Islet of Langerhans (tissue), 1 donor: ENCODE results near the gene MTMR12.

Source experiments
- FAIRE-seq: peaks from one replicate; lab custom pipeline; 2011; peaks lifted over from hg19 to GRCh38; lab: Jason Lieb, UNC

MTMR12 gene

DNA sequence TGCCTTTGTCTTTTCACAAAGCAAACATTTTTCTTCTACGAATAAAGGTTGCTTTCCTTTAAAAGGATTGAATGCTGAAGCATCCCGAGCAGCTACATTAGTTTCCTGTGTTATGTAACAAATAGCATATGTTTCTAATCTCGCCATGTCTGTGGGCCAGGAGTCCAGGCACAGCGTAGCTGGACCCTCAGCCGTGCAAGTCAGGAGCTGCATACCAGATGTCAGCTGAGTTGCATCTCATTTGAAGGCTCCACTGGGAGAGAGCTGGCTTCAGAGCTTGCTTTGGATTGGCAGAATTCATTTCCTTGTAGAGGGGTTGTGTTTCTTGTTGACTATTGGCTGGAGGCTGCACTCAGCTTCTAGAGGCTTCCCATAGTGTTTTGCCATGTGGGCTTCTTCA, 122.6 kb downstream of the MTMR12 start:
- FAIRE-seq: no peak

DNA sequence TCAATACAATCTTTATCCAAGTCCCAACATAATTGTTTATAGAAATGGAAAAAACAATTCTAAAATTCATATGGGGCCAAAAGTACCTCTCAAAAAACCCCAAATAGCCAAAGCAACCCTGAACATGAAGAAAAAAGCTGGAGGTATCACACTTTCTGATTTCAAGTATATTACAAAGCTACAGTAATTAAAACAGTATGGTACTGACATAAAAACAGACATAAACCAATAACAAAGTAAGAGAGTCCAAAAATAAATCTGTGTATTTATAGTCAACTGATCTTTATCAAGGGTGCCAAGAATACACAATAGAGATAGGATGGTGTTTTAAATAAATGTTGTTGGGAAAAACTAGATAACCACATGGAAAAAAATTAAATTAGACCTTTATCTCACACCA, 125.1 kb downstream of the MTMR12 start:
- no peak for FAIRE-seq

DNA sequence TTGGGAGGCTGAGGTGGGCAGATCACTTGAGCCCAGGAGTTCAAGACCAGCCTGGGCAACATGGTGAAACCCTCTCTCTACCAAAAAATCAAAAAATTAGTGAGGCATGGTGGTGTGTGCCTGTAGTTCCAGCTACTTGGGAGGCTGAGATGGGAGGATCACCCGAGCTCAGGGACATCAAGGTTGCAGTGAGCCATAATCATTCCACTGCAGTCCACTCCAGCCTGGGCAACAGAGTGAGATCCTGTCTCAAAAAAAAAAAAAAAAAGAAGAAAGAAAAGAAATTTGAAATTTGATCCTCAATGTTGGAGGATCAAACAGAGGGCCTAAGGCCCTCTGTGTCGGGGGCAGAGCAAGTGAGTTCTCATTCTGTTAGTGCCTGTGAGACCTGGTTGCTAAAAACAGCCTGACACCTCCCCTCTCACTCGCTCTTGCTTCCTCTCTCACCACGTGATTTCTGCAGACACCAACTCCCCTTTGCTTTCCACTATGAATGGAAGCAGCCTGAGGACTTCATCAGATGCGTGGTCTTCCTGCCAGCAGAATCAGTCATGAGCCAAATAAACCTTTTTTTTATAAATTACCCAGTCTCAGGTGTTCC, 130.2 kb downstream of the MTMR12 start:
- FAIRE-seq: no peak
